GM13977 (cell line): ENCODE measurements around the gene TMEM45A.
A peak's percentile ranks its signal among the peaks of the same experiment; 100 is the strongest.
"Not testable (repeated sequence)": the region's sequence is repeated elsewhere in the genome, so short reads cannot be mapped to it uniquely, and the experiment has no call there.

Experiments
- DNase-seq: peaks from one replicate; pipeline ENCODE4 v3.0.0; 2012; ENCODE audit warnings: low spot score
- in situ Hi-C: fragments of 300-500 bp; cut with MboI; formaldehyde crosslinking; loops from one replicate; pipeline ENCODE4 v1.12.0; 2022; ENCODE audit warnings: low sequenced_read_pairs, low pct_unique_long_range_greater_than_20kb, mixed read lengths, inconsistent platforms; ENCODE audit not compliant: unreplicated experiment
- TF ChIP-seq, protein P1 (sequence below): IDR thresholded peaks from 2 replicates; pipeline ENCODE4 v1.5.1; 2012; ENCODE audit warnings: mild to moderate bottlenecking, control low read depth; ENCODE audit not compliant: insufficient read depth; ENCODE audit errors: extremely low read depth, missing control alignments

Gene TMEM45A, protein sequence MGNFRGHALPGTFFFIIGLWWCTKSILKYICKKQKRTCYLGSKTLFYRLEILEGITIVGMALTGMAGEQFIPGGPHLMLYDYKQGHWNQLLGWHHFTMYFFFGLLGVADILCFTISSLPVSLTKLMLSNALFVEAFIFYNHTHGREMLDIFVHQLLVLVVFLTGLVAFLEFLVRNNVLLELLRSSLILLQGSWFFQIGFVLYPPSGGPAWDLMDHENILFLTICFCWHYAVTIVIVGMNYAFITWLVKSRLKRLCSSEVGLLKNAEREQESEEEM

DNA sequence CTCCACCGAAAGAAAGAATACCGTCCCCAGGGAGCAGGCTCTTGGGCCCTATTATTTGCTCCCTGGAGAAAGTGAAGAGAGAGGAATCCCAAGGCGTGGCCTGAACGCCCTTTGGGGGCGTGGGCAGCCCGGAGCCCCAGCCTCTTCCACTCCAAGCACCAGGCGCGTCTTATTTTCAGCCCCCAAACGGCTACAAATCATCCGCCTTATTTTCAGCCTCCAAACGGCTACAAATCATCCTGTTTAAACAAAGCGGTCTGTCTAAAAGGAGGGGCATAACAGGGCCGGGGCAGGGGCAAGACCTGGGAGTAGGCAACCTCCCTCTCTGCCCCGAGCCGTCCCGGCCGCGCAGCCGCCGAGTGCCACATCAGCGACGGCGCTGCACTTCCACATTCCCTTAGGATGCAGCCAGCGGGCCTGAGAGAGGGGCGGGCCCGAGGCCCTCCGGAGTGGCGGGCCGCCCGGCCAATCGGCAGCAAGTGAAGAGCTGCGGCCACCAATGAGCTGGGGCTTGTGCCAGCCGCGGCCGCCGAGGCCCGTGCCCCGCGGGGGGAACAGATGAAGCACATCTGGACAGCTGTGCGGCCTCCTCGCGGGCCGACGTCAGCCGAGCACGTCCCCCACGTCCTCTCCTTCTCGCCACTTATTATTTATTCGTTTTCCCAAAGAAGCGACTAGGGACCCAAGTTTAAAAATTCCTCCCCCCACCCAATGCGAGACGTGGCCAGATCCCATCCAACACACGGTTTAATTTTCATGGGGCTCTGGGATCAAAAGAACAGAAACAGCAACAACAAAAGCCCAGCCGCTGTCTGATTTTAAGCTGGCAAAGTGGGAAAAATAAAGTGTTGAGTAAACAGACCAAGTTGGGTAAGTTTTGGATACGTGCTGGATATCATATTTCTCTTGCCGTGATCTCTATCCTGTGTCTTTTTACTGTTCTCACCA, at the start of gene TMEM45A:
TSS of gene TMEM45A (plus strand) at position 561 of the 948 bp plus-strand sequence. CDS start 62,593 bp downstream, outside the sequence.
- TF ChIP-seq, protein P1, sequence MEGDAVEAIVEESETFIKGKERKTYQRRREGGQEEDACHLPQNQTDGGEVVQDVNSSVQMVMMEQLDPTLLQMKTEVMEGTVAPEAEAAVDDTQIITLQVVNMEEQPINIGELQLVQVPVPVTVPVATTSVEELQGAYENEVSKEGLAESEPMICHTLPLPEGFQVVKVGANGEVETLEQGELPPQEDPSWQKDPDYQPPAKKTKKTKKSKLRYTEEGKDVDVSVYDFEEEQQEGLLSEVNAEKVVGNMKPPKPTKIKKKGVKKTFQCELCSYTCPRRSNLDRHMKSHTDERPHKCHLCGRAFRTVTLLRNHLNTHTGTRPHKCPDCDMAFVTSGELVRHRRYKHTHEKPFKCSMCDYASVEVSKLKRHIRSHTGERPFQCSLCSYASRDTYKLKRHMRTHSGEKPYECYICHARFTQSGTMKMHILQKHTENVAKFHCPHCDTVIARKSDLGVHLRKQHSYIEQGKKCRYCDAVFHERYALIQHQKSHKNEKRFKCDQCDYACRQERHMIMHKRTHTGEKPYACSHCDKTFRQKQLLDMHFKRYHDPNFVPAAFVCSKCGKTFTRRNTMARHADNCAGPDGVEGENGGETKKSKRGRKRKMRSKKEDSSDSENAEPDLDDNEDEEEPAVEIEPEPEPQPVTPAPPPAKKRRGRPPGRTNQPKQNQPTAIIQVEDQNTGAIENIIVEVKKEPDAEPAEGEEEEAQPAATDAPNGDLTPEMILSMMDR = no peak
- DNase-seq = peak; percentile 93
- in situ Hi-C loops = no loop called here

DNA sequence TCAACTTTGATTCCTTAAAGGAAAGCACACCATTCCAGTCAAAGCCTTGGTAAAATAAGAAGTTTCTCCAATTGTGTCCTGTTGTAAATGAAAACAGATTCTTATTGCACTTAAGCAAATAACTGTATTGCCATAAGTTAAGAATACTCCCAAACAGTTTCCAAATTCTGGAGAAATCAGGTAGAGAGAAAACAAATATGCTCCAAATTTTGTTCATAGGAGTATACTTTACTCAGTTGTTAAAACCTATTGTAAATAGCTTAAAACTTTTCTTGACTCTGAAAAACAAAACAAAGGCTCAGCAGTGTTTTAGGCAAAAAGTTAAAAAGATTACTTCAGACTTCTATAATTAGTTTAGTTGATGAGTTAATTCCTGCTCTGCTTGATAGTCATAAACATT, 48.7 kb upstream of the TMEM45A start:
- no peak for DNase-seq
- TF ChIP-seq, protein P1 = no peak
- in situ Hi-C loops = no loop called here

DNA sequence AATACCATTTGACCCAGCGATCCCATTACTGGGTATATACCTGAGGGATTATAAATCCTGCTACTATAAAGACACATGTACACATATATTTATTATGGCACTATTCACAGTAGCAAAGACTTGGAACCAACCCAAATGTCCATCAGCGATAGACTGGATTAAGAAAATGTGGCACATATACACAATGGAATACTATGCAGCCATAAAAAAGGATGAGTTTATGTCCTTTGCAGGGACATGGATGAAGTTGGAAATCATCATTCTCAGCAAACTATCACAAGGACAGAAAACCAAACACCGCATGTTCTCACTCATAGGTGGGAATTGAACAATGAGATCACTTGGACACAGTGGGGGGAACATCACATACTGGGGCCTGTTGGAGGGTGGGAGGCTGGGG, 45.4 kb upstream of the TMEM45A start:
- DNase-seq, in situ Hi-C loops: not testable (repeated sequence)

DNA sequence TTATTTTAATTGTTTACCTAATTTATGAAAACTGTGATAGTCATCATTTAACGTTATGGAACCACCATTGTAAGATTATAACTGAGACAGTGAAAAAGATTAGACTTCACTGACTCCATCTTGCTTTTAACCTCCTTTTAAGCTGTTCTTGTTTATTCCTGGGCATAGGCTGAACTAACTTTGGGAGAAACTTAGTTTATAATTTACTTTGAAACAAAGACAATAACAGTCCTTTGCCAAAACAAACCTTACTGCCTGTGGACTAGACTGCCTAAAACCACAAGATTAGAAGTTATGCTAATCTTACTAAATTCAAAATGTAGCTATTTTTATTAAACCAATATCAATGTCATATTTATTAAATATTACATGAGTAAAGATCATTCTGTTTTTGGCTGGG, 44.3 kb upstream of the TMEM45A start:
- no peak for DNase-seq
- TF ChIP-seq, protein P1 = no peak
- in situ Hi-C loops = no loop called here

DNA sequence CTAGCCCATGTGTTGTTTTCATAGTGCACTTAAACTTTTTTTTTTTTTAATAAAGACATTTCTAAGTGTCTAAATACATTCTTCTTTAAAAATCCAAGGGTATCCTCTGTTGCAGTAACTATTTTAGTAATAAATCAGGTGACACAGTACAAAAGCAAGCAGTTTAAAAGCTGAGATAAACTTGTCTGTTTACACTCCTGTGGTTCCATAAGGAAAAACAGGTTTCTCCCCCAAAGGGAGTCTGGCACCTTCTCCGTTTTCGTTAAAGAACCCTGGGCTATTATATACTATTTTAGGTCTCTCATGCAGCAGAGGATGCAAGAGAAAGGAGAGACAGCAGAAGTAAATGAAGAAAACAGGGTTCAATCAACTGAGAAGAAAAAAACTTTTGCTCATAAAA, 43.2 kb upstream of the TMEM45A start:
- in situ Hi-C loops = no loop called here
- no peak for DNase-seq
- TF ChIP-seq, protein P1 = no peak

DNA sequence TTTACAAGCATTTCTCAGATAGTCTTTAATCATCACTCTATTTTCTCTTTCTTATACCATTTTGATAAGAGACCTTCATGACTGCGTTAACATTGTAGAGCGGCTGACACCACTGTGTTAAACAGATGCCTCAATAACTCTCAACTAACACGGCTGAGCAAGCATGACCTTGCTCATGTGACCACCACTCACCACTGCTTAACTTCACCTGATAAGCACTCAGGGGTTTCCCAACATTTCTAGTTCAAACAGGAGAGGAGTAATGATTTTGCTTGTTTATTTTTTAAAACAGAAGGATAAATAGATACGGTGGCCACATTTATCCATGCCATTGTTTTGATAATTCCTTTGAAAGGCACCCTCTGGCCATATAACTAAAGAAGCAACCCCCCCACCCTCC, 37.7 kb upstream of the TMEM45A start:
- DNase-seq = no peak
- in situ Hi-C loops = no loop called here
- TF ChIP-seq, protein P1 = no peak

DNA sequence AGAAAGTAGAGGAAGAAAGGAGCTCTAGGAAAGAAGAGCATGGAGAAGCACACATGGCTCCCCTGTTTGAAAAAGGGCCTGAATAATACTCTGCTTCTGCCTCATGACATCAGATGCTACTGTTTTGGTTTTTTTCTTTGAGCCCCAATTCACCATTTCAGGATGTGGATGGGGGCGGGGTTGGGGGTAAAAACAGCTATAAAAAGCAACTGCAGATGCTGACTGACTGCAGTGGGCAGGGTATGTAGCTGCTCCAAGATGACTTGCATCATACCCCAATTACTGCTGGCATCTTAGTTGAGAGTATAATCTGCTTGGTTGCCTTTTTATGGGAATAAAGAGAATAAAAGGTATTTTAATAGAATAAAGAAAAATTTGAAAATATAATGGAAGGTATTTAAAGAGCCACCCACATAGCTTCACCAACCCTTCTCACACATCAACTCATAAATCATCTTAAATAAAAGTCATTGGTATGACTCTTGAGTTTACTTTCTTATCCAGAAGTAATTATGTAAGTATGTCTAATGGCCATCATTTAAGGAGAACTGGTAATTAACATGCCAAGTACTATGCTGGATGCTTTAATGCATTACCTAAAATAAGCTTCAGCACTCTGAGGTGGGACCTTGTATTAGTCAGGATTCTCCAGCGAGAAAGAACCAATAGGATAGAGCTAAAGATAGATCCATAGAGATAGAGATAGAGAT, 36.4 kb upstream of the TMEM45A start:
- DNase-seq = no peak
- in situ Hi-C loops = no loop called here
- TF ChIP-seq, protein P1 = no peak
